GM12873 (cell line): ENCODE measurements around the gene METTL3.
A peak's percentile ranks its signal among the peaks of the same experiment; 100 is the strongest.

Experiments used
- CTCF ChIP-seq: IDR thresholded peaks from 2 replicates; pipeline ENCODE4 v1.5.1; 2012; ENCODE audit warnings: low read depth, mild to moderate bottlenecking, moderate library complexity, low read length, control low read depth; ENCODE audit not compliant: insufficient read depth; ENCODE audit errors: missing control alignments

The METTL3 gene

GRCh38 chr14:21543521-21543960, 32.4 kb upstream of the METTL3 start:
- TF ChIP-seq CTCF: no peak

- no peak for TF ChIP-seq CTCF
These were observed 30.4 kb upstream of the METTL3 start for GRCh38 chr14:21541413-21542074.

DNA sequence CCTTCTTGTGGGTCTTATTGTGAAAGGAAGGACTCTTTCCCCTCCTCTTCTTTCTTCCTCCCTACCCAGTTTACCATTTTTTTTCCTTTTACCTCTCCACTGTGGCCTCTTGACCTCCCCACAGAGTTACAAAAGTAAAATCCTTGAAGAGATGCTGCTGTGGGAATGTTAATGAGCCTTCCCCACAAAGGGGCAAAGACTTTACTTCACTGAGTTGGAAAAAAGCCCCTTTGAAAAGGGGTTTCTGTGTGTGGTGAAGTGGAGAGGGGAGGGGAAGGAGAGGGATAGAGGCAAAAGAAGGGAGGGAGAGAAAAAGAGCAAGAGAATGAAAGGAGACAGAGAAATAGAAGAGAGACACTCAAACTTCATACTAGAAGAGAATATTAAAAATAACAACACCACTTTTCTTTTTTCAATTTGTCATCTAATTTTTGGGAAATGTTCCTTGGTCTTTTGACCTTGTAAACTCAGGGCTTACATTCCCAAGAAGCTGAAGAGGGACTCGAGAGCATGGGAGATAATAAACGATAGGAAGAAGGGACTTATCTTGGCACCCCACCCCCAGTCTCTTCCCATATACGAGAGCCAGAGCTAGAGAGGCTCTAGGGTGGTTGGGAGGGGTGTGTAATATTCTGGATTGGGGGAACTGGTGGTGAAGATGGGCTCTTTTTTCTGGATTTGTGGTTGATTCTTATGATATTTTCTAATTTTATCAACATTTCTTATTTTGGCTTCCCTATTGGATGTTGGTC, 28.2 kb upstream of the METTL3 start:
- TF ChIP-seq CTCF: no peak

DNA sequence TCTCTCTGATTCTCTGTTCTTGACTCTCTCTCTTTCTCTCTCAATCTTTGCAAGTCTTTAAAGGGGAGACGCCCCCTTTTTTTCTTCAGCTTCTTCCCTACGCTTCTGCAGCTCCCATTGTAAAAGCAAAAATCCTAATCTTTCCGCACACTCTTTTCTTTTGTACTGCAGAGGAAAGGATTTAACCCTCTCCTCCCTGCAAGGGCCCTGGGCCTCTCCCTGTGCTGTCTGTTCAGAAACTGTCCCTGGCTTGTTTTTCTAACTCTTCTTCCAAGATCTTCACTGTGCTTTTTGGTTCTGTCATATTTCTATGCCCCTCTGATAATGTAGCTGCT, 25.9 kb upstream of the METTL3 start:
- no peak for TF ChIP-seq CTCF

DNA sequence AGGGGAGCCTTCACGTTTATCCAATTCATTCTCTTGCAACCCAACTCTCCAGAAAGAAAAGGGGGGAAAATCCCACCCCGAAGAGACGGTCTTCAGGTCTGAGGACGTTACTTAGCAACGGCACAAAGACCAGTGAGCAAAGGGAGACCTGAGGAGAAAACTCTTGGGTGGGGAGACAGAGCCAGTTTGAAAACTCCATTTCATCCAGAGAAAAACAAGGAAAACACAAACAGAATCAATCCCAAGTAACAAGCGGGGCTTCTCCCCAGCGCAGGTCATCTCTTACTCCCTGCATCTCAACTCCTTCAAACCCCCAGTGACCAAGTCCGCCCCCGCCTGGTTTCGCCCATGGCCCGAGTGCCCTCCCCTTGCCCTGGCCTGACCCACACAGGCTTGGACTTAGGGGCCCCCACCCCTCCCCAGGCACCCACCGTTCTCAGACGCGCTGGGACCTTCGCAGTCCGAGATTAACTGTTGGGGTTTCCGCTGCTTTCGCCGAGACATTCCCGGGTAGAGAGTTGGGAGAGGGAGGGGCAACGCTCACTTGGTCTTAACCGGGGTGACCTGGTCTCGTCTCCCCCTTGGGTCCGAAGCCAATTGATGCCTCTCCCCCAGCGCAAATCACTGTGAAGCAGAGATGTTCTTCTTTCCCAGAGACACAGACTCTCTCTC, 25.4 kb upstream of the METTL3 start:
- TF ChIP-seq CTCF: no peak

- TF ChIP-seq CTCF: no peak
These were observed 24.6 kb upstream of the METTL3 start for GRCh38 chr14:21535545-21536417.

GRCh38 chr14:21534576-21534975, 23.4 kb upstream of the METTL3 start:
- peak; percentile 7 for TF ChIP-seq CTCF
